Tibial nerve (tissue), 4 donors: ENCODE results near the gene PTPRT.

Source experiments
- CTCF ChIP-seq, 5 experiments: fragments of 200-600 bp in 3 of 5; fragments of 450-650 bp in 2 of 5; sonication (generic) in 3 of 5; IDR thresholded peaks; one replicate each; pipeline ENCODE4 v1.5.1; 2016 to 2019; ENCODE audit warnings: antibody characterized with exemption in 5 of 5, mild to moderate bottlenecking in 3 of 5, moderate library complexity in 2 of 5
- EP300 ChIP-seq, 2 donors: sonication (generic); formaldehyde crosslinking; IDR thresholded peaks; one replicate each; pipeline ENCODE4 v1.6.1; 2017; ENCODE audit warnings: antibody characterized with exemption in 2 of 2, mild to moderate bottlenecking in 1 of 2
- POLR2A ChIP-seq, 2 donors: fragments of 450-650 bp; IDR thresholded peaks; one replicate each; pipeline ENCODE4 v1.6.1; 2017; ENCODE audit warnings: antibody characterized with exemption in 2 of 2, mild to moderate bottlenecking in 2 of 2, moderate library complexity in 2 of 2

- no peak for TF ChIP-seq CTCF (IDR thresholded peaks at IDR 0.05)
- TF ChIP-seq EP300 (IDR thresholded peaks at IDR 0.05): no peak
- TF ChIP-seq POLR2A (IDR thresholded peaks at IDR 0.05): no peak
Measured at GRCh38 chr20:42093542-42094440, 1095.9 kb downstream of the PTPRT start.
